Activated CD8-positive, alpha-beta T cell treated with anti-CD3 and anti-CD28 coated beads for 36 hours (primary cell): Measurements from ENCODE around the gene LRFN4. TPM values are rescaled to one million over a fixed set of nuclear protein-coding genes. Genes with fewer than 3 reads are reported as not detected.

Source experiments
- ATAC-seq: fragments of 200-7000 bp; cut with Tn5 transposase; one replicate; pipeline ENCODE4 v1.10.0; 2021; ENCODE audit warnings: mild to moderate bottlenecking, moderate library complexity
- CTCF ChIA-PET: fragments of 350-600 bp; sonication (Branson Sonifier 250); formaldehyde crosslinking; loops from one replicate; lab custom pipeline; 2021; ENCODE audit warnings: antibody characterized with exemption; lab: Charles Lee
- POLR2A ChIA-PET: fragments of 350-600 bp; sonication (Branson Sonifier 250); formaldehyde crosslinking; loops from one replicate; lab custom pipeline; 2021; ENCODE audit warnings: antibody characterized with exemption; lab: Charles Lee
- DNase-seq: peaks from one replicate; pipeline ENCODE4 v3.0.0-alpha.2; 2020
- H3K27ac Mint-ChIP-seq: one replicate; pipeline ENCODE4 v1.8.0; 2021; ENCODE audit warnings: mild to moderate bottlenecking, mixed read lengths
- H3K27me3 Mint-ChIP-seq: one replicate; pipeline ENCODE4 v1.8.0; 2021; ENCODE audit warnings: mixed read lengths
- H3K36me3 Mint-ChIP-seq: one replicate; pipeline ENCODE4 v1.8.0; 2021; ENCODE audit warnings: low read depth, mixed read lengths
- H3K4me1 Mint-ChIP-seq: one replicate; pipeline ENCODE4 v1.8.0; 2021; ENCODE audit warnings: low read depth, mixed read lengths
- H3K4me3 Mint-ChIP-seq: one replicate; pipeline ENCODE4 v1.8.0; 2021; ENCODE audit warnings: mild to moderate bottlenecking, moderate library complexity, mixed read lengths
- H3K9me3 Mint-ChIP-seq: one replicate; pipeline ENCODE4 v1.8.0; 2021; ENCODE audit warnings: mixed read lengths
- CTCF ChIP-seq: fragments of 200-600 bp; IDR thresholded peaks from one replicate; pipeline ENCODE4 v1.8.0; 2022; ENCODE audit warnings: antibody characterized with exemption, mild to moderate bottlenecking
- intact Hi-C: fragments of 100-400 bp; cut with micrococcal nuclease; formaldehyde crosslinking; loops from one replicate; pipeline ENCODE4 v1.10.0; 2022
- total RNA-seq, 2 experiments: library from RNA; stranded (reverse); gene quantifications; one replicate each; pipeline ENCODE4 v1.2.3, GENCODE V29; 2021

The LRFN4 gene
- total RNA-seq, 2 experiments from 2014 or later, result 36.0 to 39.2 TPM

DNA sequence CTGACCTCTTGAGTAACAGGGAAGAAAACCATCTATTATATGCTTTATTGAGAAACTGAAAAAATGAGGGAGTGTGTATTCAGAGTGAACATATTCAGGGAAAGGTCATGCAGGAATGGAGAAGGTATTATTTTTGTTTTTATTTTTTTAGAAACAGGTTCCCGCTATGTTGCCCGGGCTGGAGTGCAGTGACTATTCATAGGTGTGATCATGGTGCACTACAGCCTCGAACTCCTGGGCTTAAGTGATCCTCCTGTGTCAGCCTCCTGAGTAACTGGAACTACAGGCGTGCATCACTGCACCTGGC, 22.4 kb upstream of the LRFN4 start:
- H3K9me3 Mint-ChIP-seq, result no peaks in the 10 kb centered on the region
- H3K4me1 Mint-ChIP-seq, result peaks cover 10% of the 10 kb centered on the region
- intact Hi-C loops, result loop anchor here (1.0 kb wide), 1 partner anchor 140 kb away; no protein-coding TSS in a partner anchor
- no peak overlapping the region for H3K4me3 Mint-ChIP-seq
- ATAC-seq, result peak; percentile 24
- no peak for TF ChIP-seq CTCF
- no peak overlapping the region for H3K27ac Mint-ChIP-seq
- CTCF ChIA-PET, result interaction anchor here (0.7 to 3.6 kb wide), 22 partner anchors 8 to 427 kb away, joined by 3 to 60 read pairs (median 4); partner anchors contain the start of gene RBM4B
- POLR2A ChIA-PET, result interaction anchor here (1.2 to 2.0 kb wide), 2 partner anchors 8 to 157 kb away, joined by 3 to 8 read pairs; partner anchors contain the start of gene RBM4B
- no peak for DNase-seq
- peaks cover 5% of the 10 kb centered on the region for H3K36me3 Mint-ChIP-seq
- no peaks in the 10 kb centered on the region for H3K27me3 Mint-ChIP-seq

DNA sequence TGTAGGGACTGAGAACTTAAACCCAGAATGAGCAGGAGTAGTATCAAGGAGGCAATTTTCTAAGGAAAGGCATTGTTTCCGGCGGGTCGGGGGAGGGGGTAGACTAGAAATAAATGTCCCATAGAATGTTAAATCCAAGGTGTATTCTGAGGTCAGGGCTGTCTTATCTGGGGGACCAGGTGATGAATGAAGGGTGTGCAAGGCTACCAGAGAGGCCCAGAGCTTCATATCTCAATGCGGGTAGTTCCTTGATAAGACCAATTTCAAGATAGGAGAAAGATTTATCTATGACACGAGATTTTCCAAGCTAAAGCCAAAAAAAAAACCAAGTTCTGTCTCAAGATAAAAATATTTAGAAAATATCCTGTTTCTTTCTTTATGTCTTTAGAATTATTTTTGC, 21.9 kb upstream of the LRFN4 start:
- DNase-seq (no peak), ATAC-seq (no peak)
- ChIA-PET CTCF (interaction anchor here (0.7 to 3.6 kb wide), 18 partner anchors 8 to 427 kb away, joined by 3 to 60 read pairs (median 4); partner anchors contain the start of gene RBM4B), POLR2A (interaction anchor here (1.2 to 2.0 kb wide), 2 partner anchors 7 to 157 kb away, joined by 3 to 8 read pairs; partner anchors contain the start of gene RBM4B)
- Mint-ChIP-seq H3K27me3 (no peaks in the 10 kb centered on the region), H3K36me3 (peaks cover 5% of the 10 kb centered on the region), H3K9me3 (no peaks in the 10 kb centered on the region), H3K4me1 (peaks cover 15% of the 10 kb centered on the region), H3K27ac (no peak overlapping the region), H3K4me3 (no peak overlapping the region)
- intact Hi-C loops, result loop anchor here (1.0 kb wide), 1 partner anchor 141 kb away; no protein-coding TSS in a partner anchor
- no peak for TF ChIP-seq CTCF

DNA sequence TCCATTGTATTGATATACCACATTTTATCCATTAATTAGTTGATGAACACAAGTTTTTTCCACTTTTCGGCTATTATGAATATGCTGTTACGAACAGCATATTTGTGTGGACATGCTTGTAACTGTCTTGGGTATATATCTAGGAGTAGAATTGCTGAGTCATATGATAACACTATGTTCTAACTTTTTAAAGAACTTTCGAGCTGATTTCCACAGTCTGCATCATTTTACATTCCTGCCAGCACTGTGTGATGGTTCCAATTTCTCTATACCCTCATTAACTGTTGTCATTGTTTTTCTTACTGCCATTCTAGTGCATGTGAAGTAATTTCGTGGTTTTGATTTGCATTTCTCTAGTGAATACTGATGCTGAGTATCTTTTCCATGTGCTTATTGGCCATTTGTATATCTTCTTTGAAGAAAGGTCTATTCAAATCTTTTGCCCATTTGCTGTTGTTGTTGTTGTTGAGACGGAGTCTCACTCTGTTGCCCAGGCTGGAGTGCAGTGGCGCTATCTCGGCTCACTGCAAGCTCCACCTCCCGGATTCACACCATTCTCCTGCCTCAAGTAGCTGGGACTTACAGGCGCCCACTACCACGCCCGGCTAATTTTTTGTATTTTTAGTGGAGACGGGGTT, 21.0 kb upstream of the LRFN4 start:
- TF ChIP-seq CTCF, result no peak
- Mint-ChIP-seq H3K4me3 (no peak overlapping the region), H3K36me3 (peaks cover 13% of the 10 kb centered on the region), H3K27me3 (no peaks in the 10 kb centered on the region), H3K9me3 (no peaks in the 10 kb centered on the region), H3K4me1 (peaks cover 24% of the 10 kb centered on the region), H3K27ac (peak overlapping the region; percentile 29)
- DNase-seq (no peak), ATAC-seq (no peak)
- POLR2A ChIA-PET, result interaction anchor here (0.6 kb wide), 1 partner anchor 8 kb away, joined by 3 read pairs; no protein-coding TSS in a partner anchor
- CTCF ChIA-PET, result interaction anchor here (1.3 to 1.6 kb wide), 2 partner anchors 140 to 256 kb away, joined by 3 read pairs; no protein-coding TSS in a partner anchor
- intact Hi-C loops, result no loop called here

DNA sequence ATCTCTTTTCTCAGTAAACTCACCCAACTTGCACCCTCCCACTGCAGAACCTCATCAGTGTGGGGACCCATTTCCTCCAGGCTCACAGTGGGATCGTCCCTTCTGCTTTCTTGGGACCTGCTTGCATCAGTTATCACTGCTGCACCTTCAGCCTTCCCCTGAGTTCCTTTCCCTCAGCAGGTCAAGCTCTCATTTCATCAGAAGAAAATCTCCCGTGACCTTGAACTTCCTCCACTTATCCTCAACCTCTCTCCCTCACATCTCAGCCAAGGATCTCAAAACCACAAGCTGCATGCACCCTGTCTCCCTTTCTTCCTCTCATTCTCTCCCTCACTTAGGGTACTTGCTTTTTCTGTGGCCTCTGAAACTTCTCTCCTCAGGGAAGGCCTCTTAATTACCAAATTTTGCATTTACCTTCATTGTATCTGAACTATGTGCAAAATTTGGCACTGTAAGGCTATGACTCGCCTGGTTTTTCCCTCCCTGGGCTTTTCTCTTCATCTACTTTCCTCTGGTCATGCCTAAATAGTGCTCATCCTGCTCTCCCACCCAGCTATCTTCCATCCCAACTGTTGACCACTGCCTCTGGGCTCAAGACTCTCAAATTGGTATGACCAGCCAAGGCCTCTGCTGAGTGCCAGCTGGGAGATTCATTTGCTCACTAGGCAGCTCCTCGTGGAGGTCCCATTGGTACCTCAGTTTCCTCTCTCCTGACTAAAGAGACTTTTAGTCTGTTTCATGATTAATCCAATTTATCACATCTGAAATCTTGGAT, 16.4 kb upstream of the LRFN4 start:
- Mint-ChIP-seq H3K4me1 (peaks cover 51% of the 10 kb centered on the region), H3K4me3 (peak overlapping the region; percentile 37)

More for the DNA sequence above, 16.4 kb upstream of the LRFN4 start:
- Mint-ChIP-seq H3K27ac (peak overlapping the region; percentile 64), H3K27me3 (no peaks in the 10 kb centered on the region), H3K9me3 (no peaks in the 10 kb centered on the region), H3K36me3 (peaks cover 32% of the 10 kb centered on the region)
- ChIA-PET POLR2A (interaction anchor here (0.7 to 1.5 kb wide), 2 partner anchors 11 to 135 kb away, joined by 4 to 5 read pairs; no protein-coding TSS in a partner anchor), CTCF (interaction anchor here (0.9 to 1.1 kb wide), 2 partner anchors 11 to 42 kb away, joined by 3 read pairs; no protein-coding TSS in a partner anchor)
- no peak for ATAC-seq
- intact Hi-C loops, result no loop called here
- no peak for TF ChIP-seq CTCF
- DNase-seq, result no peak
